Smooth muscle cell (in vitro differentiated cells): ENCODE results near the gene ZNF25. TPM values are rescaled to one million over a fixed set of nuclear protein-coding genes. Genes with fewer than 3 reads are reported as not detected.

Source experiments
- DNase-seq: peaks from one replicate; lab custom pipeline; 2025; ENCODE audit not compliant: unreplicated experiment; lab: John Stamatoyannopoulos, UW
- H2AFZ ChIP-seq: fragments of 200-600 bp; sonication (generic); 2 replicates; pipeline ENCODE4 v1.6.0; 2016; ENCODE audit warnings: antibody characterized with exemption, low read depth, mild to moderate bottlenecking
- H3F3A ChIP-seq: fragments of 200-600 bp; sonication (generic); 2 replicates; pipeline ENCODE4 v1.6.0; 2017; ENCODE audit warnings: antibody characterized with exemption, low read depth
- H3K27ac ChIP-seq: fragments of 200-600 bp; sonication (generic); 2 replicates; pipeline ENCODE4 v1.5.1; 2016; ENCODE audit warnings: low read depth, mild to moderate bottlenecking
- H3K27me3 ChIP-seq: fragments of 200-600 bp; sonication (generic); 2 replicates; pipeline ENCODE4 v1.6.1; 2016; ENCODE audit warnings: low read depth, mild to moderate bottlenecking
- H3K36me3 ChIP-seq: fragments of 200-600 bp; sonication (generic); 2 replicates; pipeline ENCODE4 v1.5.1; 2016; ENCODE audit warnings: low read depth
- H3K4me1 ChIP-seq: fragments of 200-600 bp; sonication (generic); 2 replicates; pipeline ENCODE4 v1.5.1; 2016; ENCODE audit warnings: low read depth
- H3K4me2 ChIP-seq: fragments of 200-600 bp; sonication (generic); 2 replicates; pipeline ENCODE4 v1.6.0; 2016; ENCODE audit warnings: mild to moderate bottlenecking
- H3K4me3 ChIP-seq: fragments of 200-600 bp; sonication (generic); 2 replicates; pipeline ENCODE4 v1.5.1; 2016; ENCODE audit warnings: mild to moderate bottlenecking
- H3K79me2 ChIP-seq: fragments of 200-600 bp; sonication (generic); 2 replicates; pipeline ENCODE4 v1.6.0; 2016; ENCODE audit warnings: low read depth, mild to moderate bottlenecking
- H3K9ac ChIP-seq: fragments of 200-600 bp; sonication (generic); 2 replicates; pipeline ENCODE4 v1.6.0; 2016; ENCODE audit warnings: low read depth
- H3K9me3 ChIP-seq: fragments of 200-600 bp; sonication (generic); replicated peaks from 2 replicates; pipeline ENCODE4 v1.5.1; 2016; ENCODE audit warnings: low read depth
- H4K20me1 ChIP-seq: fragments of 200-600 bp; sonication (generic); 2 replicates; pipeline ENCODE4 v1.6.0; 2016; ENCODE audit warnings: low read depth
- CTCF ChIP-seq: fragments of 200-600 bp; sonication (generic); IDR thresholded peaks from 2 replicates; pipeline ENCODE4 v1.5.1; 2017; ENCODE audit warnings: borderline replicate concordance, mild to moderate bottlenecking, antibody characterized with exemption; ENCODE audit not compliant: insufficient read depth, poor library complexity, severe bottlenecking
- WGBS: methylation state at CpG from one replicate; pipeline ENCODE4 v1.1.7; 2016; ENCODE audit warnings: low lambda C conversion rate; 5-methylcytosine and 5-hydroxymethylcytosine counted together
- polyA plus RNA-seq: library from polyadenylated mRNA; unstranded; fragments of >200 nt; fragmentation: Nextera tagmentation; extraction: Ambion mirVana; gene quantifications from 2 replicates; pipeline ENCODE4 v1.2.1, GENCODE V29; 2016
- total RNA-seq: library from RNA; depleted of rRNA; stranded (reverse); fragments of >200 nt; gene quantifications from 2 replicates; pipeline ENCODE4 v1.2.3, GENCODE V29; 2014

The ZNF25 gene
- total and polyA plus RNA-seq, 2 experiments from 2014 or later = 3.6 to 6.9 TPM

DNA sequence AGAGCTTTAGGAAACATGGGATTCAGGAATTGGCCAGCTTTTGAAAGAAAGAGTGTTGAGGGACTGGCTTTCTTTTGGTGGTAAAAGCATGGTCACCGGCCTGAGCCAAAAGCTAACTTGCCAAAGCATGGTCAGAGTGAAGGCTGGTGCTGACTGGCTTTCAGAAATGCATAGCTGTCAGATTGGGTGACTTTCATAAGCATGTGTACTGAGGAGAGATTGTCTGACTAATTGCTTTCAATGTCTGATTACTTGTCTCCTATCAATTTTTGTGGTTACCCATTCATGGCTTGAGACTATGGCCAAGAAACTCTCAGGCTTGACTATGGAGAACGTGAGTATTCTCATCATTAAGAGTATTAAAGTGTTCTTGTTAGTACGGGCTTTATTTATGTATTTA, 28.2 kb downstream of the ZNF25 start:
- no peak overlapping the region for H3K9ac ChIP-seq
- no peak for DNase-seq
- peaks cover 21% of the 10 kb centered on the region for H3K36me3 ChIP-seq
- 77% methylated on average over 3 of the region's 3 CpGs for WGBS
- TF ChIP-seq CTCF = no peak
- no peaks in the 10 kb centered on the region for H3K79me2 ChIP-seq
- H3K27ac ChIP-seq = no peak overlapping the region
- no peak overlapping the region for H3K4me2 ChIP-seq
- no peaks in the 10 kb centered on the region for H4K20me1 ChIP-seq
- H2AFZ ChIP-seq = no peak overlapping the region
- no peak overlapping the region for H3K4me3 ChIP-seq
- H3F3A ChIP-seq = no peaks in the 10 kb centered on the region
- peaks cover 13% of the 10 kb centered on the region for H3K9me3 ChIP-seq
- H3K27me3 ChIP-seq = no peaks in the 10 kb centered on the region
- H3K4me1 ChIP-seq = no peaks in the 10 kb centered on the region

DNA sequence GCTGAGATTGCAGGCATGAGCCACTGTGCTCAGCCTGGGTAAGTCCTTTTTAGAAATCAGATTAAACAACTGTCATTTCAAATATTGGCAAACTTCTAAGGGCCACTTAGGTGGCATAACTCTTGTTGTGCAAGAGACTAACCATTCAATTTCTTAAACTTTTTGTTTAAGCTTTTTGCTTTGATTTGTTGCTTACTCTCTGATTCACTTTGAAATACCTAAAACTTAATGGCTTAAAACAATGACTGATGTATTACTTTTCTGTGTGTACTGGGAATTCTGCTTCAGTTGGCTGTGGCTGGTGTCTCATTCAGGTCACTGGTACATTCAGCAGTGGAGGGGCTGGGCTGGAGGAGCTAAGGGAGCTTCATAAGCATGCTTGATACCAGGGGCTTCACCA, 28.9 kb downstream of the ZNF25 start:
- H3K27me3 ChIP-seq = no peaks in the 10 kb centered on the region
- H3K4me2 ChIP-seq = no peak overlapping the region
- no peak for TF ChIP-seq CTCF
- H3K36me3 ChIP-seq = peaks cover 14% of the 10 kb centered on the region
- no peaks in the 10 kb centered on the region for H4K20me1 ChIP-seq
- H3K27ac ChIP-seq = no peak overlapping the region
- H3F3A ChIP-seq = no peaks in the 10 kb centered on the region
- H2AFZ ChIP-seq = no peak overlapping the region
- no peaks in the 10 kb centered on the region for H3K4me1 ChIP-seq
- no peak overlapping the region for H3K4me3 ChIP-seq
- H3K79me2 ChIP-seq = no peaks in the 10 kb centered on the region
- no peak for DNase-seq
- H3K9ac ChIP-seq = no peak overlapping the region
- H3K9me3 ChIP-seq = peaks cover 6% of the 10 kb centered on the region

- 75% methylated on average over 5 of the region's 5 CpGs for WGBS
- no peak for DNase-seq
- Histone ChIP-seq H3F3A (no peaks in the 10 kb centered on the region), H3K27me3 (no peaks in the 10 kb centered on the region), H2AFZ (no peak overlapping the region), H3K79me2 (no peaks in the 10 kb centered on the region), H3K9me3 (peaks cover 9% of the 10 kb centered on the region), H4K20me1 (no peaks in the 10 kb centered on the region), H3K4me2 (no peak overlapping the region), H3K9ac (no peak overlapping the region), H3K4me1 (no peaks in the 10 kb centered on the region), H3K36me3 (no peaks in the 10 kb centered on the region), H3K27ac (no peak overlapping the region), H3K4me3 (no peak overlapping the region)
- TF ChIP-seq CTCF = no peak
Measured at GRCh38 chr10:37937864-37938263, 38.6 kb downstream of the ZNF25 start.

DNA sequence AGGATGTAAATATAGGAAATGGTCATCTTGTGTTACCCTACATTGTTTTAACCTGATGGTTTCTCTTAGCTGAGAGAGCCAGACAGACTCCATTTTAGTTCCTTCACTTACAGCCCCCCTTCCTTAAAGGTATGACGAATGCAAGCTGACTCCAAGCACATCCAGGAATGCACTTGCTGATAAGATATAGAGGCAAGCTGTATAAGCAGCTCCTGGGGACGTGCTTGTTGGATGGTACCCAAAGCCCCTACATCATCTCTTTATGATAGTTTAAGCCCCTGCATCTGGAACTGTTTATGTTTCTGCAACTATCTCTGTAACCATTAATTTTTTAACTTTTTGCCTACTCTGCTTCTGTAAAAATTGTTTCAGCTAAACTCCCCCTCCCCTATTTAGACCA, 41.7 kb downstream of the ZNF25 start:
- no peaks in the 10 kb centered on the region for H3K27me3 ChIP-seq
- H3K27ac ChIP-seq = no peak overlapping the region
- no peak overlapping the region for H3K4me2 ChIP-seq
- H3K4me3 ChIP-seq = no peak overlapping the region
- H3F3A ChIP-seq = no peaks in the 10 kb centered on the region
- no peak overlapping the region for H3K9ac ChIP-seq
- no peaks in the 10 kb centered on the region for H3K36me3 ChIP-seq
- no peak for TF ChIP-seq CTCF
- no peak for DNase-seq
- no peak overlapping the region for H2AFZ ChIP-seq
- no peaks in the 10 kb centered on the region for H3K4me1 ChIP-seq
- H4K20me1 ChIP-seq = no peaks in the 10 kb centered on the region
- WGBS = 63% methylated on average over 2 of the region's 2 CpGs
- H3K9me3 ChIP-seq = peaks cover 9% of the 10 kb centered on the region
- H3K79me2 ChIP-seq = no peaks in the 10 kb centered on the region
